Suppressor macrophage (primary cell): ENCODE results near the gene PLCB3.

Experiments used
- DNase-seq, 4 experiments: peaks; one replicate each; pipeline ENCODE4 v3.0.0-alpha.2; 2020 to 2022
- total RNA-seq, 17 experiments: gene quantifications; one replicate each; lab custom pipeline; 2026; ENCODE audit warnings: mixed read lengths in 6 of 17, inconsistent platforms in 3 of 17; lab: John Stamatoyannopoulos, UW

The PLCB3 gene
- total RNA-seq = 43.5 to 146 (median 68.2) reads per million in 17 experiments

DNA sequence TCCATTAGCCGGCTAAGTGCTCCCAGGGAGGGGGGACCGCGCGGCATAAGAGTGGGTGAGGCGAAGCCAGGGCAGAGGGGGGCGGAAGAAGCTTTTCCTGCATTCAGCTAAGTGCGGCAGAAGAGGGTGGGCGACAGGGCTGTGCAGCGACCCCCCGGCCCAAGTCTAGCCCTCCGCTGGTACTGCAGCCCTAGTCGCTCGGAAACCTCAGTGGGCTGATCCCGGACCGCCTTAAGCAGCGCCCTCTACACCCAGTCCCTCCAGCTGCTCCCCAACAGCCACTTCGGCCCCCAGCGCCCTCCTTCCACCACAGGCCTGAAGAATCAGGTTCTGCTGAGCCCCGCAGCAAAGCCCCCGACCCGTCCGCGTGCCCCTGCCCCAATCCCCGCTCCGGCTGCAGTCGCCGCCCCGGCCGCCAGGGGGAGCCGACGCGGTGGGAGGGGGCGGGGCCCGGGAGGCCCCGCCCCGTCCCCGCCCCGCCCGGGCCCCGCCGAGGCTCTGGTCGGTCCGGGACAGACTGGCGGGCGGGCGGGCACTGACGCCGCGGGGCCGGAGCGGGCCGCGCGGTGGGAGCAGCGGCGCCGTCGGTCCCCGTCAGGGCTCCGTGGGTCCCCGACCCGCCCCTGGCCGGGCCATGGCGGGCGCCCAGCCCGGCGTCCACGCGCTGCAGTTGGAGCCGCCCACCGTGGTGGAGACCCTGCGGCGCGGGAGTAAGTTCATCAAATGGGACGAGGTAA is at the start of gene PLCB3:
Gene PLCB3, plus strand, starts transcription at position 515 of the 737 bp plus-strand sequence. Its CDS starts 120 bp downstream, at position 635.
- DNase-seq = peak; percentile 71 to 91 (median 88)

DNA sequence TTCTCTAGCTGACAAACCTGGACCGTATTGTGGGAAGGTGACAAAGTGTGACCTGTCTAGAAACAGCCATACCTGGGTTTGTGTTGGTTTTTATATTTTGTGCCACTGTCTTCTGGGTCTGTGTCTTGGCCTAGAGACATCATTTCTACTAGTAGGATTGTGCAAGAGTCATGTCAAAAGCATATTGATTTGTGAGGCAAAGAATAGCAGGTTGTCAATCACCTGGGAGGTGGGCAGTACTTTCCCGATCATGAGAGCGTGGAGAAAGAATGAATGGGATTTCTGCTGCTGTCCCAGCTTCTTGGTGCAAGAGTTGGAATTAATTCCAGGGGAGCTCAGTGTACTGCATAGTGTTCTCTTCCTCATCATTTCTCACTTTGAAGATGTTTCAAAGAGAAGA is 49.8 kb upstream of the PLCB3 start:
- DNase-seq = no peak

DNA sequence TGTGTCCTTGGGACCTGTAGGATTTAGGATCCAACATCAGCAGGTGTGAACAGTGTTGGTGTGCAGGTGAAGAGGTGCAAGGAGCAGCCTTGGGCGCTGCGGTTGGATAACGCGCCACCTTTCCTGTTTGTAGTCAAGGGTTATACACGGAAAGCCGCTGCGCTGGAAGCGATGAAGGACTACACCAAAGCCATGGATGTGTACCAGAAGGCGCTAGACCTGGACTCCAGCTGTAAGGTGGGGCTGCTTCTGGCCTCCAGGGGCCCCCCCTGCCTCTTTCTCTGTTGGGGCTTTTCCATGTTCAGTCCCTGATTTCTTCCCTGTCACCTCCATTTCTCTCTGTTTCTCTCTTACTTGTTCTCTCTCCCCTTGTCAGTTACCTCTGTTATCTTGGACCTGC is 48.3 kb upstream of the PLCB3 start:
- no peak for DNase-seq

DNA sequence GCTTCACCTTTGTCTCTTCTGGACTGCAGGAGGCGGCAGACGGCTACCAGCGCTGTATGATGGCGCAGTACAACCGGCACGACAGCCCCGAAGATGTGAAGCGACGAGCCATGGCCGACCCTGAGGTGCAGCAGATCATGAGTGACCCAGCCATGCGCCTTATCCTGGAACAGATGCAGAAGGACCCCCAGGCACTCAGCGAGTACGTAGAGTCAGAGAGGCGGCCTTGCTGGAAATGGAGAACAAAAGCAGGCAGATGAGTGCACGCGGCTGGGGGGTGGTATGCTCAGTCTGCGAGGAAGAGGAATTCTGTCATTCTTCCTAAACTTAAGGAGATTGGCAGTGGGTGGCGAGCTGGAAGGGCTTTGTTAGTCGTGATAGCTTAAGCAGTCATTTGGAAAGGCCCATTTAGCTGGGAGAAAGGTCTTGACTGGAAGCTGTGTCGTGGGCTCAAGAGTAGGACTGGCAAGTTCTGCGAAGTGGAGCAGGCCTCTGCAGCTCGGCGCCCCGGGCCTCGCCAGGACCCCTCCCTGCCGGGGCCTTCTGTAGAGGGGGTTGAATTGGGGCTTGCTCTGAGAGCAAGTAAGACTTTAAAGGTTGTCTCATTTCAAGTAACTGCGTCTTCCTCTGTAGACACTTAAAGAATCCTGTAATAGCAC is 47.8 kb upstream of the PLCB3 start:
- no peak for DNase-seq

DNA sequence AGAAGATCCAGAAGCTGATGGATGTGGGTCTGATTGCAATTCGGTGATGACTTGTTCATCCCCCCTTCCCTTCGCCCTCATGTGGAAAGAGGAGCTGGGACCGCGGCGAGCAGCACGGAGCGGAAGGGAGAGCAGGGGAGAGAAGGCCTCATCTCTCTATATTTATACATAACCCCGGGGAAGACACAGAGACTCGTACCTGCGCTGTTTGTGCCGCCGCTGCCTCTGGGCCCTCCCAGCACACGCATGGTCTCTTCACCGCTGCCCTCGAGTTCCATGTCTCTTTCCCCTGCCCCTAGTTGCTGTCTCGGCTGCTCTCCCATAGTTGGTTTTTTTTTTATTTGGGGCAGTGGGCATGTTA is 47.3 kb upstream of the PLCB3 start:
- DNase-seq = no peak

DNA sequence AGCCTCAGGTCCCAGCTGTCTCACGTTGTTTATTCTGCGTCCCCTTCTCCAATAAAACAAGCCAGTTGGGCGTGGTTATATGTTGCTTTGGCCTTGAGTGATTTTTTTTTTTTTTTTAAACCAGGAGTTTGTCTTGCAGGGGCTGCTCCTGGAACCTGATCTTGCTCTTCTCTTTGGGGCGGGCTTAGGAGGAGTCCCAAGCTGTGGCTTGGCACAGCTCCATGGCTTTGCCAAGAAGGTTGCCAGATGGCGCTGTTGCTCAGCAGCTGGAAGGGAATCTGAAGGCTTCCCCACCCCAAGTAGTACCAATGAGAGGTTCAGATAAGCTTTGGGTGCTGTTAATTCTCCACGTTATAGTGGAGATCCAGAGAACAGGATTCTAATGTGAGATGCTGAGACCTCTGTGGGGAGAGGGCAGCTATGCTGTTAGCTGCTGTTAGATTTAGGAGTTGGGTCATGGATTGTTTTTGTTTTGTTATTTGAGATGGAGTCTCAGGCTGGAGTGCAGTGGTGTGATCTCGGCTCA is 46.8 kb upstream of the PLCB3 start:
- DNase-seq = peak; percentile 92 to 96 (median 94)

DNA sequence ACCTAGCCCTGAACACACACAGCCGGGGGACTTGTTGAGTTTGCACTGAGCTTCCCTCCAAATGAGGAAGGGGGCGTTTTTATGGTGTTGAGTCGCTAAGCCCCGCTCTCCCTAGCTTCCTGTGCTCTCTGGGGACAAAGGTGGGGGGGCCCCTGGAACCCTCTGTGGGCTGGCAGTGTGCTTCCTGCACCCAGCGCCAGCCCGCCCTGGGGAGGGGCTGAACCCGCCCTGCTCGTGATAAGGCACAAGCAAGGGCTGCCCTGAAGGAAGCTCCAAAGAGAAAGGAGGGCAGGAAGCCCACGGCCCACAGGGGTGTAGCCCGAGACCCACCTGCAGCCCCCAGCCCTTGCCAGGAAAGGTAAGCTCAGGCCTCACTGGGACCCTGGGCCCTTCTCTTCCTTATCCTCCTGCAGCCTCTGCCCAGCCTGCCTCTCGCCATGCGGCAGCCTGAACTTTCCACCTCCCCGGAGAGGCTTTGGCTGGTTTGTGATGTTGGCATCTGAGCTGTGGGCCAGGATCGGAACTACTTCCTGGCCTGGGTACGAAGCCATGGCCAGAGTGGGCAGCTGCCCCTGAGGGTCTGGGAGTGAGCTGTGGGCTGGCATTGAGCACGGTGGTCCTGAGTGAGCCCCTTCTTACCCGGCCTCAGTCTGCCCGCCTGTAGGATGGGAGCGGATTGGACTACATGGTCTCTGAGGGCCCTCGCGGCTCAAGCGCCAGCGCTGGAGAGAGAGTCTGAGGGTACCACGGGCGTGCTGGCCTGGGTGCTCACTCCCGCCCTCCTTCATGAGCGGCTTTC is 44.7 kb upstream of the PLCB3 start, which contains the start of gene FERMT3:
Gene FERMT3, plus strand, starts transcription at position 265 of the 799 bp plus-strand sequence. CDS start 644 bp downstream, outside the sequence.
- DNase-seq = peak; percentile 89 to 95 (median 95)

DNA sequence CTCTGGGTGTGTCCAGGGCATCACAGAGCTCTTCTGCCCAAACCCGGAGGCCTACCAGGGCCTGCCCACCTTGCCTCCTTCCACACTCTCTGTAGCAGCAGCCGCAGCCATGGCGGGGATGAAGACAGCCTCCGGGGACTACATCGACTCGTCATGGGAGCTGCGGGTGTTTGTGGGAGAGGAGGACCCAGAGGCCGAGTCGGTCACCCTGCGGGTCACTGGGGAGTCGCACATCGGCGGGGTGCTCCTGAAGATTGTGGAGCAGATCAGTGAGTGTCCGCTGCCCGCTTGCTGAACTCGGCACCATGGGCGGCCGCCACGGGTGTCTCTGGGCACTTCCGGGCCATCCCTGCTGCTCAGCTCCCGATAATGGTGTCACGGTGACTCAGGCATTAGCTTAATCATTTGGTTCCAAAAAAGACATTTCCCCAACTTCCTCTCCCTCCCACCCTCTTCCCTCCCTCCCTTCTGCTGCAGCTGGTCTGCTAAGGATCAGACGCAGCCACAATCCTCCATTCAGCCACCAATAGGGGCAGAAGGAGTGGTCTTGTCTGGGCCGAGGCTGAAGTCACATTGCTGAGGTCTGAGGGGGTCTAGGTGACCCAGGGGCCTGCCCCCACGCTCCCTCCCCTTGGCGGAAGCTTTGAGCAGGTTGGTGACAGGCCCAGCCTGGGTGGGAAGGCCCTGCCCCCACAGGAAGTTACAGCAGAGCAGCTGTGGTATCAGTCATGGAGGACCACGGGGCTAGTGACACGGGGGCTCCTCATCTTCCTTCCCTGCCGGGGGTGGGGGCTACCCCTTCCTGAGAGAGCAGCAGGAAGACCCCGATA is 43.9 kb upstream of the PLCB3 start:
- peak; percentile 86 to 95 (median 91) for DNase-seq

DNA sequence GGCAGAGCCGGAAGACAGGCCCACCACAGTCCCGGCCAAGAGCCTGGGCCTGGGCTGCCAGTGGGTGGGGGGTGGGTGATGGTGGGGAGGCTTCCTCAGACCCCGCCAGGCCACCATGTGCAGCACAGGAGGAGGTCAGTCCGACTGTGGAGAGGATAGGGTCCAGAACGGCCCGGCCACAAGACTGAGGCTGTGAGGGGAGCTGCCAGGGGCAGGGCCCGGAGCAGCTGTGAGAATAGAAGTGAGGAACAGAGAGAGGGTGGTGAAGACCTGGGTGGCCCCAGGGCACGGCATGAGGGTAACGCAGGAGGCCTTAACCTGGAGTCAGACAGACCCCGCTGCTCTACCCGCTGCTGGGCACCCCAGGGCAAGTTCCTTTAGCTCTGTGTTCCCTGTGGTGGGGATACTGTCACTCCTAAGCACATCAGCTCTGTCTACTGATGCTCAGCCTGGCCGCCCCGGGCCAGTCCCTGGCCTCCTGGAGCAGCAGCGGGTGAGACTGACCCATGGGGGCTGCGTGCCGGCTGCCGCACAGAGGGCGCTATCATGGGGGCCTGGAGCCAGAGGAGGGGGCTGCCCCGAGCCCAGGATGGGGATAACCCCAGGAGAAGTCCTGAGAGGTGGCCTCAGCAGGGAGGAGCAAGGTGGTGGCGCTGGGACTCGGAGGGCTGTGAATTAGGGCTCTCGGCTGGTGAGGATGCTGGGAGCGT is 43.1 kb upstream of the PLCB3 start:
- DNase-seq = peak in 1 of 4 experiments; percentile 30

DNA sequence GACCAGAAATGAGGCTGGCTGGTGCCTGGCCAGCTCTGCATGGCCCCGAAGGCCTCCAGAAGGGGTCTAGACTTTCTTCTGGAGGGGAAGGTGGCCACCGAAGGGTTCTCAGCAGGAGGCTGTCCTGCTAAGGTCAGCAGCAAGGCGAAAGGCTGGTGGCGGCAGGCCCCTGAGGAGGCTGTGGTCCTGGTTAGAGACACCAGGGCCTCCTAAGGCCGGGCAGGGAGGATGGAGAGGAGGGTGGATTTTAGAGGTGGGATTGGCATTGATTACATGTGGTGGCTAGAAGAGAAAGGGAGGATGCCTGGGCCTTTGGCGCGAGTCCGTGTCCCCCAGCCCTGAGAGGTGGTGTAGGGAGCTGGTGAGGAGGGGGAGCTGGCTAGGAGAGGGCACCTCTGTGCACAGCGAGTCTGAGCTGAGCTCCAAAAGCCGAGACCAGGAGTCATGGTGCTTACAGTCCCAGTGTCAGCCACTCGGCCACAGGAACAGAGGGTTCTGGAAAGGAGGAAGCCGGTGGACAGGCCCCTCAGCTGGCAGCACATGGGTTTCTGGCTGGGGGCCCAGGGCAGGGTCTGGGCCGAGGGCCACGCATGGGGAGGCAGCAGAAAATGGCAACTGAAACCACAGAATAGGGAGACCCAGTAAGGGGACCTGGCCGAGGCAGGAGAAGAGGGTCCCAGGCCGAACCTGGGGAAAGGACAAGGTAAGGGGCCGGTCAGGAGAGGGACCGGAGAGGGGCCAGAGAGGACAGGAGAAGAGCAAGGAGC is 42.4 kb upstream of the PLCB3 start:
- DNase-seq = peak in 2 of 4 experiments; percentile 33 to 46

DNA sequence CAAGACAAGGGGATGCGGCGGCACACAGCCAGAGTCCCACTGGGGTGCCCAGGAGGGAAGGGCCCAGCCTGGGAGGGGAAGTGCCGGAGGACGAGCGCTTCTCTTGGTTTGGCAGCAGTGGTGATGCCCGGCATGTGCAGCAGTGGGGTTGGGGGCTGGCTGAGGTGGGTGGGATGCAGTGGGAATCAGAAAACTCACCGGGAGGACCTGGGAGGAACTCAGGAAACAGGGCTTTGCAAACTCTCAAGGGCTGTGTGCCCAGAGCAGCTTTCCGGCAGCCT is 41.8 kb upstream of the PLCB3 start:
- peak in 1 of 4 experiments; percentile 40 for DNase-seq

DNA sequence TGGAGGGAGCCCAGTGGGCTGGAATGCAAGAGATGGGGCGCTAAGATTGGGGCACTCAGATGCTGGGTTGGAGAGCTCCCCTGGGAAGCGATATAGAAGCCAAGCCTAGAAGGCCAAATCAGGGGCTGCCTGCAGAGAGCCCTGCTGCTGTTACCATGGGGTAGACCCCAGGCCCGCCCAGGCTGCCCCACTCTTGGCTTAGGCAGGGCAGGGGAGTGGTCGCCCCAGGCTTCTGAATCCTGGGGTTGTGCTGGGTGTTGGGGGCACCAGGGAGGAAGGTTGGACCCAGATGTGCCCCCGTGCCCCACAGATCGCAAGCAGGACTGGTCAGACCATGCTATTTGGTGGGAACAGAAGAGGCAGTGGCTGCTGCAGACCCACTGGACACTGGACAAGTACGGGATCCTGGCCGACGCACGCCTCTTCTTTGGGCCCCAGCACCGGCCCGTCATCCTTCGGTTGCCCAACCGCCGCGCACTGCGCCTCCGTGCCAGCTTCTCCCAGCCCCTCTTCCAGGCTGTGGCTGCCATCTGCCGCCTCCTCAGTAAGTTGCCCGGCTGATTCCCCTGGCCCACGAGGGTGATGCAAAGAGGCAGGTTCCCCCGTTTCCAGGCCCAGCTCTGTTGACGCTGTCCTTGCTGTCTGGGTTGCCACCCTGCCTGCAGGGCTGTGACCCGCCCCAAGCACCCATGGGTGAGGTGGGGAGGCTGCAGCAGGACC is 40.9 kb upstream of the PLCB3 start:
- no peak for DNase-seq

DNA sequence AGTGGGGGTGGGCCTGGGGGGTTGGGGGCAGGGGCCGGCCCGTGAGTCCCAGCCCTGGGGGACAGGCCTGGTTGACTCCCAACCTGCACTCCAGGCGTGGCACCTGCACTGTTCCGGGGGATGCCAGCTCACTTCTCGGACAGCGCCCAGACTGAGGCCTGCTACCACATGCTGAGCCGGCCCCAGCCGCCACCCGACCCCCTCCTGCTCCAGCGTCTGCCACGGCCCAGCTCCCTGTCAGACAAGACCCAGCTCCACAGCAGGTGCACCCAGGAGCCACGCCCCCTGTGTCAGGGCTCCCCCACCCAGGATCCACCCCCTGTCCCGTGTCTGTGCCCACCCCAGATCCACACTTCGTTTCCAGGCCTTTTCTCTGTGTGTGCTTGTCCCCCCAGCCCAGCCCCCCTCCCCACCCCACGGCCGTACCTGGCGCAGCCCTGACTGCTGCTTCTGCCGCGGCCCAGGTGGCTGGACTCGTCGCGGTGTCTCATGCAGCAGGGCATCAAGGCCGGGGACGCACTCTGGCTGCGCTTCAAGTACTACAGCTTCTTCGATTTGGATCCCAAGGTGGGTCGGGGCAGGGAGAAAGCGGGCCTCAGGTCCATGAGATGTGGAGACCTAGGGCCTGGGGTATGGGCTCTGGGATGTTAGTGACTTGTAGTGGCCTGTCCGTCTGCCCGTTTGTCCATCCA is 40.0 kb upstream of the PLCB3 start:
- no peak for DNase-seq

DNA sequence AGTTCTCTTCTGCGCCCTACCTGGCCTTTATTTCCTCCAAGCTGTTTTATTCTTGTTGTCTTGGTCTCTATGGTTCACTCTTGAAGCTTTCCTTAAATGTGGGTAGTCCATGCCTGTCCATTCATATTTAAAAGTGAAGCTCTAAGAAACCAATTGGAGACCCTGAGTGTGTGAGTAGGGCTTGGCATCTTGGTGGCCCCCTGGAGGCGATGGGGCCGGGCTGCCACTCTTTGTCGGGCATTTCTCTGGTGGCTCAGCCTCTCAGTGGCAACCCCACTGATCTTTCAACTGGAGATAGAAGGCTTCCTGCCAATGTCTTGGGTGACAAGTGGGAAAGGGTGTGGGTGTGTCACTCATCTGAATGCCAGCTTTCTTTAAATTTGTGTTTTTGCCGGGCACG is 34.5 kb upstream of the PLCB3 start:
- DNase-seq = no peak

DNA sequence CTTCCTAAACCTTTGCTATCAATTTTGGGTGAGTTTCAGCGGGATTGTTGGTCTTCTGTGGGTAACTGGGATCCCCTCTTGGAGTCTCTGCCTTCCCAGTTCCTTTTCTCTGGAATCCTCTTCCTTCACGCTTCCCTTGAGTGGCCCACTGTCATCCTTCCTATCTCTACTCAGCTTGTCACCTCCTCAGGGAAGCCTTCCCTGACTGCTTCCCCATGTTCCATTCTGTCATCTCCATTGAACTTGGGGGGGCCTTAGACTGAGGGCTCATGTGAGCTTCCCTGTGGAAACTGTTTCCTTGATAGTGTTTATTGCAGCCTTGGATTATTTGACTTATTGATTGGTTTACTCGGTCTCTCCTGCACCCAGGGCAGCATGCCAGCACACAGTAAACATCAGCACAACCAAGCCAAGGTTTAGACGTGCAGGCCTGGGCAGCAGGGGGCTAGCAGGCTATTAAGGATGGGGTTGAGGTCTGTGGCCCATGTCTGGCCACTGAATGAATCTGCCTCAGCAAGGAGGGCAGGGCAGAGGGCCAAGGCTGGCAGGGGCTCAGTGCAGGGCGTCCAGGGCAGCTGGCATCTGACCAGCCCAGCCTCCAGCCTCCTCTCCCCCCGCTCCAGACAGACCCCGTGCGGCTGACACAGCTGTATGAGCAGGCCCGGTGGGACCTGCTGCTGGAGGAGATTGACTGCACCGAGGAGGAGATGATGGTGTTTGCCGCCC is 32.5 kb upstream of the PLCB3 start:
- DNase-seq = no peak

DNA sequence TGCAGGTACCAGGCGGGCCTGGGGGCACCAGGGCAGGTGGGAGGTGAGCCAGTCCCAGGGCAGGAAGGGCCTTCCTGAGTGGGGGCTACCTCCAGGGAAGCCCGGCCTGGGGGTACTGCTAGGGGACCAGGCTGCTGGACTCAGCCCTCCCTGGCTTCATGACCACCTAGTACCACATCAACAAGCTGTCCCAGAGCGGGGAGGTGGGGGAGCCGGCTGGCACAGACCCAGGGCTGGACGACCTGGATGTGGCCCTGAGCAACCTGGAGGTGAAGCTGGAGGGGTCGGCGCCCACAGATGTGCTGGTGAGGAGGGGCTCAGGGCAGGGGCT is 32.0 kb upstream of the PLCB3 start:
- DNase-seq = no peak

DNA sequence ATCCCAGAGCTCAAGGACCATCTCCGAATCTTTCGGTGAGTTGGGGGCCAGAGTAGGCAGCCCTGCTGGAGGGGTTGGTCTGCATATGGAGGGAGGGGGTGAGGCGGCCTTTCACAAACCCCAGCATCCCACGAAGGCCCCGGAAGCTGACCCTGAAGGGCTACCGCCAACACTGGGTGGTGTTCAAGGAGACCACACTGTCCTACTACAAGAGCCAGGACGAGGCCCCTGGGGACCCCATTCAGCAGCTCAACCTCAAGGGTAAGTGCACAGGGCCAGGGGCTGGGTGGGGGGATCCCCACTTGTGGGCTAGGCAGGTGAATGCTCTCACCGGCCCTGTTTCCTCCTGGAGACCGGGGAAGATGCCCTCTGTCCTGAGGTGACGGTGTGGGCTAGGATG is 31.6 kb upstream of the PLCB3 start:
- DNase-seq = no peak

DNA sequence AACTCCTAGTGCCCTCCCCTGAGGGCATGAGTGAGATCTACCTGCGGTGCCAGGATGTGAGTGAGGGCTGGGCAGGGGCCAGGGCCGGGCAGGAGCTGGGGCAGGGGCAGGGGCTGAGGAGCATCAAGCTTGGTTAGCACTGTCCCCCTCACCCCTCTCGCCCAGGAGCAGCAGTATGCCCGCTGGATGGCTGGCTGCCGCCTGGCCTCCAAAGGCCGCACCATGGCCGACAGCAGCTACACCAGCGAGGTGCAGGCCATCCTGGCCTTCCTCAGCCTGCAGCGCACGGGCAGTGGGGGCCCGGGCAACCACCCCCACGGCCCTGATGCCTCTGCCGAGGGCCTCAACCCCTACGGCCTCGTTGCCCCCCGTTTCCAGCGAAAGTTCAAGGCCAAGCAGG is 31.1 kb upstream of the PLCB3 start:
- no peak for DNase-seq

DNA sequence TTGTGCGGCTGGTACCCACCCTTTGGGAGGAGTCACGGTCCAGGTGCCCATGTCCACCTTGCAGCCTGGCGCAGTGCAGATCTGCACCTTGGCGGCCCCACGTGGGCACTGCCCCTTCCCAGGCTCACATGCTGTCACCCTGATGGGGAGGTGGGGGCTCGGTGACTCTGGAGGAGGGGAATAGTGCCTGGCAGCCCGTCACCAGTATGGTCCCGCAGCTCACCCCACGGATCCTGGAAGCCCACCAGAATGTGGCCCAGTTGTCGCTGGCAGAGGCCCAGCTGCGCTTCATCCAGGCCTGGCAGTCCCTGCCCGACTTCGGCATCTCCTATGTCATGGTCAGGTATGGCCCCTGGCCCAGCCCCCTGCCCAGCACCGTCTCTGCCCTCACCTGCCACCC is 30.5 kb upstream of the PLCB3 start:
- no peak for DNase-seq
